ENCODE data around the gene EFNA3. TPM values are rescaled to one million over a fixed set of nuclear protein-coding genes. Genes with fewer than 3 reads are reported as not detected.

The EFNA3 gene
- total RNA-seq, 1 experiment from 2014 or later: 2.3 TPM

- POLR2A ChIA-PET: no interaction called here
- Histone ChIP-seq H3K27ac (ENCODE audit: low read length) (no peak overlapping the region), H3K4me3 (ENCODE audit: low read depth in 2 of 2, low read length in 2 of 2) (no peak overlapping the region), H3K36me3 (ENCODE audit: control insufficient read depth, insufficient read depth, low read length) (no peaks in the 10 kb centered on the region), H3K9me3 (ENCODE audit: control insufficient read depth, insufficient read depth, low read depth, low read length) (no peaks in the 10 kb centered on the region), H3K27me3 (ENCODE audit: control insufficient read depth, insufficient read depth, low read length) (no peaks in the 10 kb centered on the region), H3K4me1 (ENCODE audit: control insufficient read depth, insufficient read depth, low read length) (peaks cover 20% of the 10 kb centered on the region)
- ATAC-seq: no peak
- TF ChIP-seq REST (IDR thresholded peaks at IDR 0.05; ENCODE audit: insufficient read depth in 1 of 2, low read depth in 2 of 2, low read length in 1 of 2) (no peak), TCF7L2 (IDR thresholded peaks at IDR 0.05; ENCODE audit: low read depth, low read length) (no peak), SIN3A (IDR thresholded peaks at IDR 0.05; ENCODE audit: borderline replicate concordance, insufficient read depth, low read depth, low read length) (no peak), POLR2AphosphoS5 (IDR thresholded peaks at IDR 0.05; ENCODE audit: low read depth, low read length) (no peak)
- TF ChIP-seq, protein P1, sequence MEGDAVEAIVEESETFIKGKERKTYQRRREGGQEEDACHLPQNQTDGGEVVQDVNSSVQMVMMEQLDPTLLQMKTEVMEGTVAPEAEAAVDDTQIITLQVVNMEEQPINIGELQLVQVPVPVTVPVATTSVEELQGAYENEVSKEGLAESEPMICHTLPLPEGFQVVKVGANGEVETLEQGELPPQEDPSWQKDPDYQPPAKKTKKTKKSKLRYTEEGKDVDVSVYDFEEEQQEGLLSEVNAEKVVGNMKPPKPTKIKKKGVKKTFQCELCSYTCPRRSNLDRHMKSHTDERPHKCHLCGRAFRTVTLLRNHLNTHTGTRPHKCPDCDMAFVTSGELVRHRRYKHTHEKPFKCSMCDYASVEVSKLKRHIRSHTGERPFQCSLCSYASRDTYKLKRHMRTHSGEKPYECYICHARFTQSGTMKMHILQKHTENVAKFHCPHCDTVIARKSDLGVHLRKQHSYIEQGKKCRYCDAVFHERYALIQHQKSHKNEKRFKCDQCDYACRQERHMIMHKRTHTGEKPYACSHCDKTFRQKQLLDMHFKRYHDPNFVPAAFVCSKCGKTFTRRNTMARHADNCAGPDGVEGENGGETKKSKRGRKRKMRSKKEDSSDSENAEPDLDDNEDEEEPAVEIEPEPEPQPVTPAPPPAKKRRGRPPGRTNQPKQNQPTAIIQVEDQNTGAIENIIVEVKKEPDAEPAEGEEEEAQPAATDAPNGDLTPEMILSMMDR (IDR thresholded peaks at IDR 0.05): no peak
- DNase-seq (ENCODE audit: low read depth, low spot score): no peak
- in situ Hi-C loops (cut with HindIII; ENCODE audit: low pct_unique_long_range_greater_than_20kb, low sequenced_read_pairs): no loop called here
- no TSS peak for BruUV-seq (replicated peaks)
- intact Hi-C loops (cut with micrococcal nuclease; ENCODE audit: unreplicated experiment): no loop called here
- CTCF ChIA-PET: interaction anchor here (0.7 to 1.9 kb wide), 2 partner anchors 21 to 46 kb away, joined by 3 to 5 read pairs; no protein-coding TSS in a partner anchor
Observed at GRCh38 chr1:155121249-155121648, 42.6 kb downstream of the EFNA3 start.

- Histone ChIP-seq H3K4me1 (ENCODE audit: control insufficient read depth, insufficient read depth, low read length) (peaks cover 28% of the 10 kb centered on the region), H3K27me3 (ENCODE audit: control insufficient read depth, insufficient read depth, low read length) (no peaks in the 10 kb centered on the region), H3K36me3 (ENCODE audit: control insufficient read depth, insufficient read depth, low read length) (no peaks in the 10 kb centered on the region), H3K4me3 (ENCODE audit: low read depth in 2 of 2, low read length in 2 of 2) (no peak overlapping the region), H3K9me3 (ENCODE audit: control insufficient read depth, insufficient read depth, low read depth, low read length) (no peaks in the 10 kb centered on the region), H3K27ac (ENCODE audit: low read length) (no peak overlapping the region)
- intact Hi-C loops (cut with micrococcal nuclease; ENCODE audit: unreplicated experiment) (no loop called here), in situ Hi-C loops (cut with HindIII; ENCODE audit: low pct_unique_long_range_greater_than_20kb, low sequenced_read_pairs) (no loop called here)
- TF ChIP-seq REST (IDR thresholded peaks at IDR 0.05; ENCODE audit: insufficient read depth in 1 of 2, low read depth in 2 of 2, low read length in 1 of 2): no peak
- no peak for DNase-seq (ENCODE audit: low read depth, low spot score)
- CTCF ChIA-PET: no interaction called here
- no TSS peak for BruUV-seq (replicated peaks)
- POLR2A ChIA-PET: interaction anchor here (0.6 kb wide), 1 partner anchor 45 kb away, joined by 3 read pairs; no protein-coding TSS in a partner anchor
- no peak for ATAC-seq
Observed at GRCh38 chr1:155122308-155122707, 43.7 kb downstream of the EFNA3 start.

All from Panc1 (cell line).